Astrocyte (in vitro differentiated cells and primary cell): ENCODE data around the gene CCL26. TPM values are rescaled to one million over a fixed set of nuclear protein-coding genes. Genes with fewer than 3 reads are reported as not detected.

Experiments
- DNase-seq: peaks from one replicate; pipeline ENCODE4 v3.0.0-alpha.2; 2010; ENCODE audit warnings: low read depth
- FAIRE-seq: peaks from 2 replicates; lab custom pipeline; 2011; peaks lifted over from hg19 to GRCh38; lab: Jason Lieb, UNC
- H2AFZ ChIP-seq: 2 replicates; pipeline ENCODE4 v1.6.0; 2012; ENCODE audit warnings: low read depth, low read length, inconsistent platforms
- H3K27ac ChIP-seq: 2 replicates; pipeline ENCODE4 v1.5.1; 2011; ENCODE audit warnings: low read depth, low read length, inconsistent platforms
- H3K27me3 ChIP-seq: 2 replicates; pipeline ENCODE4 v1.6.0; 2011; ENCODE audit warnings: low read length, inconsistent platforms; ENCODE audit not compliant: insufficient read depth
- H3K36me3 ChIP-seq: 2 replicates; pipeline ENCODE4 v1.5.1; 2011; ENCODE audit warnings: low read length, inconsistent platforms; ENCODE audit not compliant: insufficient read depth
- H3K4me1 ChIP-seq: 2 replicates; pipeline ENCODE4 v1.5.1; 2011; ENCODE audit warnings: low read length, inconsistent platforms; ENCODE audit not compliant: insufficient read depth
- H3K4me2 ChIP-seq: 2 replicates; pipeline ENCODE4 v1.6.0; 2012; ENCODE audit warnings: low read length, inconsistent platforms
- H3K4me3 ChIP-seq: 2 replicates; pipeline ENCODE4 v1.5.1; 2011; ENCODE audit warnings: low read depth, mild to moderate bottlenecking, low read length, inconsistent platforms; ENCODE audit not compliant: insufficient read depth
- H3K79me2 ChIP-seq: 2 replicates; pipeline ENCODE4 v1.6.0; 2012; ENCODE audit warnings: mild to moderate bottlenecking, low read length, inconsistent platforms; ENCODE audit not compliant: insufficient read depth
- H3K9ac ChIP-seq: 2 replicates; pipeline ENCODE4 v1.6.0; 2012; ENCODE audit warnings: mild to moderate bottlenecking, low read length, inconsistent platforms
- H3K9me3 ChIP-seq: 2 replicates; pipeline ENCODE4 v1.5.1; 2012; ENCODE audit warnings: low read depth, mild to moderate bottlenecking, low read length, inconsistent platforms; ENCODE audit not compliant: insufficient read depth
- H4K20me1 ChIP-seq: 2 replicates; pipeline ENCODE4 v1.6.0; 2012; ENCODE audit warnings: low read length, inconsistent platforms; ENCODE audit not compliant: insufficient read depth
- H3K27ac Mint-ChIP-seq: one replicate; pipeline ENCODE4 v1.8.0; 2021; ENCODE audit warnings: mild to moderate bottlenecking, mixed read lengths; ENCODE audit not compliant: unreplicated experiment
- H3K27me3 Mint-ChIP-seq: one replicate; pipeline ENCODE4 v1.8.0; 2021; ENCODE audit warnings: low read depth, mixed read lengths; ENCODE audit not compliant: unreplicated experiment
- H3K36me3 Mint-ChIP-seq: one replicate; pipeline ENCODE4 v1.8.0; 2021; ENCODE audit warnings: low read depth, mixed read lengths; ENCODE audit not compliant: unreplicated experiment
- H3K4me1 Mint-ChIP-seq: one replicate; pipeline ENCODE4 v1.8.0; 2021; ENCODE audit warnings: low read depth, mixed read lengths; ENCODE audit not compliant: unreplicated experiment
- H3K4me3 Mint-ChIP-seq: one replicate; pipeline ENCODE4 v1.8.0; 2021; ENCODE audit warnings: mild to moderate bottlenecking, moderate library complexity, mixed read lengths; ENCODE audit not compliant: unreplicated experiment
- H3K9me3 Mint-ChIP-seq: one replicate; pipeline ENCODE4 v1.8.0; 2021; ENCODE audit warnings: mild to moderate bottlenecking, mixed read lengths; ENCODE audit not compliant: unreplicated experiment
- EZH2 ChIP-seq: IDR thresholded peaks from 2 replicates; pipeline ENCODE4 v1.6.1; 2012; ENCODE audit warnings: mild to moderate bottlenecking, low read length, inconsistent platforms; ENCODE audit not compliant: insufficient read depth
- total RNA-seq: library from RNA; stranded (reverse); gene quantifications from 2 replicates; pipeline ENCODE4 v1.2.1, GENCODE V29; 2021
- TF ChIP-seq, protein P1 (sequence below): IDR thresholded peaks from 2 replicates; pipeline ENCODE4 v1.5.1; 2011; ENCODE audit warnings: low read depth, mild to moderate bottlenecking, inconsistent platforms, low read length, moderate library complexity; ENCODE audit not compliant: insufficient read depth

The CCL26 gene
- total RNA-seq, 1 donor from 2014 or later, result not detected

DNA sequence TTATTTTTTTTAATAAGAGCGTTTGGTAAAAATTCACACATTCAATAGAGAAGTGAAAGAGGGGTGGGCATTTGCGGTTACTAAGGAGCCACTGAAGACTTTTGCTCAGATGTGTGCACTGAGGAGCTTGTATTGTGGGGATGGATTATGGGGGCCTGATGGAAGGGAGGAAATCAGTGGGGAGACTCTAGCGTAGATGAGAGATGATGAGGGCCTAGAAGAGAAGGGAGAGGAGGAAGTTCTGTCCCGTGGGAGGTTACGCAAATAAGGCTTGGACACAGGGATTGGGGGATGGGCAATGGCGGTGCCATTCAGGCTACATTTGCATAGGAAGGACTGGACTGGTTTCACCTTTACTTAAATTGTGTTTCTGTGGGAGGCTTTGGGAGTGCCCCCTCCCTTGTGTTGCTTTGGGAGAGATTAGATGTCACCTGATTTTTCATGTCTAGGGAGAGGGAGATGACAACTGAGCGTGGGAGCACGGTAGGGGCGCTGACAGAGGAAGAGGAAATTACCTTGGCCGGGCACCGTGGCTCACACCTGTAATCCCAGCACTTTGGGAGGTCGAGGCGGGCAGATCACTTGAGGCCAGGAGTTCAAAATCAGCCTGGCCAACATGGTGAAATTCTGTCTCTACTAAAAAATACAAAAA lies 31.0 kb downstream of the CCL26 start:
- Histone ChIP-seq H3K9ac (no peak overlapping the region), H3K27me3 (peaks cover 4% of the 10 kb centered on the region), H3K9me3 (no peaks in the 10 kb centered on the region), H4K20me1 (no peaks in the 10 kb centered on the region), H3K79me2 (peaks cover 3% of the 10 kb centered on the region), H3K4me3 (no peak overlapping the region), H3K27ac (no peak overlapping the region), H3K4me2 (no peak overlapping the region), H2AFZ (no peak overlapping the region), H3K36me3 (no peaks in the 10 kb centered on the region), H3K4me1 (peaks cover 5% of the 10 kb centered on the region)
- no peak for TF ChIP-seq EZH2
- TF ChIP-seq, protein P1, sequence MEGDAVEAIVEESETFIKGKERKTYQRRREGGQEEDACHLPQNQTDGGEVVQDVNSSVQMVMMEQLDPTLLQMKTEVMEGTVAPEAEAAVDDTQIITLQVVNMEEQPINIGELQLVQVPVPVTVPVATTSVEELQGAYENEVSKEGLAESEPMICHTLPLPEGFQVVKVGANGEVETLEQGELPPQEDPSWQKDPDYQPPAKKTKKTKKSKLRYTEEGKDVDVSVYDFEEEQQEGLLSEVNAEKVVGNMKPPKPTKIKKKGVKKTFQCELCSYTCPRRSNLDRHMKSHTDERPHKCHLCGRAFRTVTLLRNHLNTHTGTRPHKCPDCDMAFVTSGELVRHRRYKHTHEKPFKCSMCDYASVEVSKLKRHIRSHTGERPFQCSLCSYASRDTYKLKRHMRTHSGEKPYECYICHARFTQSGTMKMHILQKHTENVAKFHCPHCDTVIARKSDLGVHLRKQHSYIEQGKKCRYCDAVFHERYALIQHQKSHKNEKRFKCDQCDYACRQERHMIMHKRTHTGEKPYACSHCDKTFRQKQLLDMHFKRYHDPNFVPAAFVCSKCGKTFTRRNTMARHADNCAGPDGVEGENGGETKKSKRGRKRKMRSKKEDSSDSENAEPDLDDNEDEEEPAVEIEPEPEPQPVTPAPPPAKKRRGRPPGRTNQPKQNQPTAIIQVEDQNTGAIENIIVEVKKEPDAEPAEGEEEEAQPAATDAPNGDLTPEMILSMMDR, result no peak
- H3K27me3 Mint-ChIP-seq, result peaks cover 7% of the 10 kb centered on the region
- H3K4me1 Mint-ChIP-seq, result peaks cover 2% of the 10 kb centered on the region
- DNase-seq, result no peak
- no peaks in the 10 kb centered on the region for H3K9me3 Mint-ChIP-seq
- no peak overlapping the region for H3K27ac Mint-ChIP-seq
- no peak for FAIRE-seq
- no peaks in the 10 kb centered on the region for H3K36me3 Mint-ChIP-seq
- no peak overlapping the region for H3K4me3 Mint-ChIP-seq

DNA sequence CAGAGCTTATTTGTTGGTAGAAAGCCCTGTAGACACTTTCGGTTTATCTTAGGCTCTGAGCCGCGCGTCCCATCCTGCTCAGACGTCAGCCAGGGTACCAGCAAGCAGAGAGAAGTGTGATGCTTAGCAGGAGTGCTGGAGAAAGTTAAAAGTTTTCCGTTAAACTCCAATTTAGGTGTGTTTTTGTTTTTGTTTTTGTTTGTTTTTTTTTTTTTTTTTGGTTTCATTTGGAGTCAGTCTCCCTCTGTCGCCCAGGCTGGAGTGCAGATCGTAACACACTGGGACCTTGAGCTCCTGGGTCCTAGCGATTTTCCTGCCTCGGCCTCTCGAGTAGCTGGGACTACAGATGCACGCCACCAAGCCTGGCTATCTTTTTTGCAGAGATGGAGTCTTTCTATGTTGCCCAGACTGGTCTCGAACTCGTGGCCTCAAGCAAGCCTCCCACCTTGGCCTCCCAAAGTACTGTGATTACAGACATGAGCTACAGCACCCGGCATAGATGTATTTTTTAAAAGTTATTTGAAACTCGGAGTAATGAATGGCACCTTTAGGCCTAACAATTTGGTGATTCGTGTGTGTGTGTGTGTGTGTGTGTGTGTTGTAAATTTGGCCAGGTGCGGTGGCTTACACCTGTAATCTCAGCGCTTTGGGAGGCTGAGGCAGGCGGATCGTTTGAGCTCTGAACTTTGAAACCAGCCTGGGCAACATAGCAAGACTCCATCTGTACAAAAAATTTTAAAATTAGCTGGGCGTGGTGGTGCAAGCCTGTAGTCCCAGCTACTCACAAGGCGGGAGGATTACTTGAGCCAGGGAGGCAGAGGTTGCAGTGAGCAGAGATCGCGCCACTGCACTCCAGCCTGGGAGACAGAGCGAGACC lies 32.0 kb downstream of the CCL26 start:
- Mint-ChIP-seq H3K27ac (peak overlapping the region; percentile 77), H3K4me3 (peak overlapping the region; percentile 90), H3K27me3 (peaks cover 7% of the 10 kb centered on the region), H3K9me3 (no peaks in the 10 kb centered on the region), H3K4me1 (peaks cover 2% of the 10 kb centered on the region), H3K36me3 (no peaks in the 10 kb centered on the region)
- Histone ChIP-seq H3K4me1 (peaks cover 7% of the 10 kb centered on the region), H3K9ac (peak overlapping the region; percentile 76), H2AFZ (peak overlapping the region; percentile 89), H3K4me2 (peak overlapping the region; percentile 88), H3K79me2 (peaks cover 3% of the 10 kb centered on the region), H3K36me3 (no peaks in the 10 kb centered on the region), H3K9me3 (no peaks in the 10 kb centered on the region), H3K4me3 (peak overlapping the region; percentile 75), H3K27me3 (peaks cover 4% of the 10 kb centered on the region), H4K20me1 (no peaks in the 10 kb centered on the region), H3K27ac (peak overlapping the region; percentile 51)
- DNase-seq, result peak; percentile 44
- no peak for FAIRE-seq
- TF ChIP-seq EZH2, result no peak
- TF ChIP-seq, protein P1, result no peak
